Neuronal stem cell (in vitro differentiated cells): ENCODE measurements around the gene RARS1.

Experiments used
- DNase-seq: peaks from one replicate; pipeline ENCODE4 v3.0.0-alpha.2; 2013; ENCODE audit warnings: low spot score
- H2AFZ ChIP-seq: one replicate; pipeline ENCODE4 v1.6.1; 2013; ENCODE audit warnings: mild to moderate bottlenecking, low read length, inconsistent platforms
- H2AK5ac ChIP-seq: 2 replicates; pipeline ENCODE4 v1.6.1; 2013; ENCODE audit warnings: low read depth, mild to moderate bottlenecking, inconsistent platforms, low read length, moderate library complexity, mixed read lengths
- H2BK120ac ChIP-seq: 2 replicates; pipeline ENCODE4 v1.6.1; 2013; ENCODE audit warnings: low read depth, mild to moderate bottlenecking, inconsistent platforms, low read length, moderate library complexity, mixed read lengths
- H2BK12ac ChIP-seq: one replicate; pipeline ENCODE4 v1.6.1; 2013; ENCODE audit warnings: low read length, inconsistent platforms
- H2BK15ac ChIP-seq: 2 replicates; pipeline ENCODE4 v1.6.1; 2013; ENCODE audit warnings: mild to moderate bottlenecking, low read length, inconsistent platforms, mixed read lengths
- H2BK5ac ChIP-seq: one replicate; pipeline ENCODE4 v1.6.1; 2013; ENCODE audit warnings: inconsistent platforms, mild to moderate bottlenecking, low read length, moderate library complexity
- H3K14ac ChIP-seq: one replicate; pipeline ENCODE4 v1.6.1; 2013; ENCODE audit warnings: low read length, inconsistent platforms
- H3K18ac ChIP-seq: 2 replicates; pipeline ENCODE4 v1.6.1; 2013; ENCODE audit warnings: low read length, inconsistent platforms
- H3K23ac ChIP-seq: 2 replicates; pipeline ENCODE4 v1.6.1; 2013; ENCODE audit warnings: low read depth, mild to moderate bottlenecking, mixed read lengths, low read length, inconsistent platforms; ENCODE audit not compliant: poor library complexity
- H3K27ac ChIP-seq: replicated peaks from 3 replicates; pipeline ENCODE4 v1.5.1; 2013; ENCODE audit warnings: low read length, inconsistent platforms
- H3K27me3 ChIP-seq, 3 experiments: 2 replicates each; pipeline ENCODE4 v1.6.1; 2013; ENCODE audit warnings: low read length in 3 of 3, mild to moderate bottlenecking in 2 of 3, inconsistent platforms in 1 of 3, low read depth in 1 of 3, mixed read lengths in 1 of 3, moderate library complexity in 1 of 3; ENCODE audit not compliant: control insufficient read depth in 3 of 3, insufficient read depth in 3 of 3
- H3K36me3 ChIP-seq, 2 donors: replicated peaks in 1 of 2; 2 replicates each; pipeline ENCODE4 v1.6.1; 2013; ENCODE audit warnings: low read length in 2 of 2; ENCODE audit not compliant: control insufficient read depth in 2 of 2, insufficient read depth in 2 of 2
- H3K4ac ChIP-seq: 2 replicates; pipeline ENCODE4 v1.6.1; 2013; ENCODE audit warnings: inconsistent platforms, mild to moderate bottlenecking, low read length, moderate library complexity
- H3K4me1 ChIP-seq, 2 donors: 1 replicate in 1 of 2; 2 replicates in 1 of 2; pipeline ENCODE4 v1.6.1; 2013; ENCODE audit warnings: low read length in 2 of 2, low read depth in 1 of 2; ENCODE audit not compliant: control insufficient read depth in 2 of 2, insufficient read depth in 1 of 2
- H3K4me2 ChIP-seq: one replicate; pipeline ENCODE4 v1.6.1; 2013; ENCODE audit warnings: mild to moderate bottlenecking, low read length, inconsistent platforms; ENCODE audit not compliant: insufficient read depth, poor library complexity, severe bottlenecking
- H3K4me3 ChIP-seq, 2 donors: 2 replicates each; pipeline ENCODE4 v1.5.1; 2013; ENCODE audit warnings: low read length in 2 of 2, mild to moderate bottlenecking in 2 of 2, inconsistent platforms in 1 of 2, moderate library complexity in 1 of 2
- H3K79me1 ChIP-seq: one replicate; pipeline ENCODE4 v1.6.1; 2013; ENCODE audit warnings: low read depth, mild to moderate bottlenecking, inconsistent platforms, low read length, moderate library complexity
- H3K9ac ChIP-seq: one replicate; pipeline ENCODE4 v1.6.1; 2013; ENCODE audit warnings: mild to moderate bottlenecking, low read depth, low read length, inconsistent platforms; ENCODE audit not compliant: poor library complexity
- H3K9me3 ChIP-seq, 2 donors: replicated peaks in 1 of 2; 2 replicates each; pipeline versions ENCODE3 to v1.6.1; 2013; ENCODE audit warnings: low read length in 2 of 2, mild to moderate bottlenecking in 2 of 2, inconsistent platforms in 1 of 2, low read depth in 1 of 2, mixed read lengths in 1 of 2, moderate library complexity in 1 of 2; ENCODE audit not compliant: control insufficient read depth in 2 of 2, insufficient read depth in 1 of 2
- H4K8ac ChIP-seq: one replicate; pipeline ENCODE4 v1.6.1; 2013; ENCODE audit warnings: low read depth, mild to moderate bottlenecking, inconsistent platforms, low read length, moderate library complexity
- H4K91ac ChIP-seq: one replicate; pipeline ENCODE4 v1.6.1; 2013; ENCODE audit warnings: low read length, low read depth, mild to moderate bottlenecking, inconsistent platforms; ENCODE audit not compliant: poor library complexity
- WGBS, 2 donors: extraction: QIAGEN DNeasy Blood & Tissue Kit; methylation state at CpG; one replicate each; pipeline ENCODE4 v1.1.7; 2013; ENCODE audit warnings: missing lambda C conversion rate in 2 of 2, mixed read lengths in 1 of 2; ENCODE audit not compliant: insufficient read length in 2 of 2, insufficient replicate concordance in 1 of 2; ENCODE audit errors: extremely low coverage in 2 of 2; 5-methylcytosine and 5-hydroxymethylcytosine counted together

Gene RARS1

GRCh38 chr5:168455201-168455600, 31.1 kb upstream of the RARS1 start:
- DNase-seq = no peak
- no peak overlapping the region for H3K4ac ChIP-seq
- H3K23ac ChIP-seq = no peak overlapping the region
- H3K18ac ChIP-seq = no peak overlapping the region
- H3K36me3 ChIP-seq = peaks cover 13 to 53% of the 10 kb centered on the region in 2 donors
- no peak overlapping the region for H2AK5ac ChIP-seq
- H2BK15ac ChIP-seq = no peak overlapping the region
- H3K9ac ChIP-seq = no peak overlapping the region
- H3K79me1 ChIP-seq = no peaks in the 10 kb centered on the region
- H2BK120ac ChIP-seq = no peak overlapping the region
- H2BK5ac ChIP-seq = no peak overlapping the region
- no peak overlapping the region for H3K4me3 ChIP-seq
- H2AFZ ChIP-seq = no peak overlapping the region
- H3K4me2 ChIP-seq = no peak overlapping the region
- WGBS, 2 donors = no CpG with 5 or more reads among the region's 12 CpGs
- H3K27ac ChIP-seq = no peak overlapping the region
- peaks cover 3 to 12% of the 10 kb centered on the region in 2 donors for H3K9me3 ChIP-seq
- H4K8ac ChIP-seq = no peak overlapping the region
- no peak overlapping the region for H2BK12ac ChIP-seq
- no peak overlapping the region for H3K14ac ChIP-seq
- peaks cover 0 to 6% of the 10 kb centered on the region in 2 donors for H3K4me1 ChIP-seq
- H4K91ac ChIP-seq = no peak overlapping the region
- H3K27me3 ChIP-seq = no peaks in the 10 kb centered on the region

- no CpG with 5 or more reads among the region's 3 CpGs for WGBS, 2 donors
- H3K36me3 ChIP-seq = peaks cover 13 to 59% of the 10 kb centered on the region in 2 donors
- no peak overlapping the region for H3K14ac ChIP-seq
Observed at GRCh38 chr5:168457542-168457941, 28.7 kb upstream of the RARS1 start.

GRCh38 chr5:168460606-168461005, 25.7 kb upstream of the RARS1 start:
- H2BK5ac ChIP-seq = no peak overlapping the region
- no peak overlapping the region for H2BK120ac ChIP-seq

More at GRCh38 chr5:168457542-168457941, 28.7 kb upstream of the RARS1 start:
- Histone ChIP-seq H3K4me3 (no peak overlapping the region), H4K8ac (no peak overlapping the region), H3K9ac (no peak overlapping the region), H3K9me3 (peaks cover 3 to 12% of the 10 kb centered on the region in 2 donors), H4K91ac (no peak overlapping the region), H3K18ac (no peak overlapping the region), H2AFZ (no peak overlapping the region), H3K27me3 (no peaks in the 10 kb centered on the region), H3K4me1 (peaks cover 0 to 12% of the 10 kb centered on the region in 2 donors), H2BK15ac (no peak overlapping the region), H3K79me1 (no peaks in the 10 kb centered on the region), H2BK120ac (no peak overlapping the region), H2BK5ac (no peak overlapping the region), H2AK5ac (no peak overlapping the region), H2BK12ac (no peak overlapping the region), H3K4ac (no peak overlapping the region), H3K23ac (no peak overlapping the region), H3K4me2 (no peak overlapping the region), H3K27ac (no peak overlapping the region)
- no peak for DNase-seq

GRCh38 chr5:168463081-168463480, 23.2 kb upstream of the RARS1 start:
- no peak overlapping the region for H3K14ac ChIP-seq
- H2BK5ac ChIP-seq = no peak overlapping the region
- no peak for DNase-seq
- H3K9me3 ChIP-seq = peaks cover 0 to 3% of the 10 kb centered on the region in 2 donors
- no peak overlapping the region for H2AK5ac ChIP-seq
- H3K9ac ChIP-seq = no peak overlapping the region
- H3K27ac ChIP-seq = no peak overlapping the region
- H2BK15ac ChIP-seq = no peak overlapping the region
- no peak overlapping the region for H3K23ac ChIP-seq
- peaks cover 10 to 57% of the 10 kb centered on the region in 2 donors for H3K36me3 ChIP-seq
- no CpG with 5 or more reads among the region's 2 CpGs for WGBS, 2 donors
- H4K91ac ChIP-seq = no peak overlapping the region
- no peak overlapping the region for H4K8ac ChIP-seq
- no peak overlapping the region for H3K18ac ChIP-seq
- peaks cover 0 to 12% of the 10 kb centered on the region in 2 donors for H3K4me1 ChIP-seq
- no peak overlapping the region for H3K4me2 ChIP-seq
- H2AFZ ChIP-seq = no peak overlapping the region
- H3K4me3 ChIP-seq = no peak overlapping the region
- H3K79me1 ChIP-seq = no peaks in the 10 kb centered on the region
- no peak overlapping the region for H2BK120ac ChIP-seq
- H2BK12ac ChIP-seq = no peak overlapping the region
- no peaks in the 10 kb centered on the region for H3K27me3 ChIP-seq
- no peak overlapping the region for H3K4ac ChIP-seq

More at GRCh38 chr5:168460606-168461005, 25.7 kb upstream of the RARS1 start:
- H2AK5ac ChIP-seq = no peak overlapping the region
- no peak overlapping the region for H3K27ac ChIP-seq
- H3K4me3 ChIP-seq = no peak overlapping the region
- H3K14ac ChIP-seq = no peak overlapping the region
- no peak overlapping the region for H4K8ac ChIP-seq
- H3K9me3 ChIP-seq = peaks cover 2 to 12% of the 10 kb centered on the region in 2 donors
- no peak for DNase-seq
- no peak overlapping the region for H3K18ac ChIP-seq
- no peak overlapping the region for H2BK12ac ChIP-seq
- H3K4me2 ChIP-seq = no peak overlapping the region
- no CpG with 5 or more reads among the region's 9 CpGs for WGBS, 2 donors
- no peak overlapping the region for H3K4ac ChIP-seq
- H3K4me1 ChIP-seq = peaks cover 0 to 12% of the 10 kb centered on the region in 2 donors
- H3K23ac ChIP-seq = no peak overlapping the region
- no peak overlapping the region for H2AFZ ChIP-seq
- H3K36me3 ChIP-seq = peaks cover 15 to 69% of the 10 kb centered on the region in 2 donors
- H3K27me3 ChIP-seq = no peaks in the 10 kb centered on the region
- no peaks in the 10 kb centered on the region for H3K79me1 ChIP-seq
- no peak overlapping the region for H3K9ac ChIP-seq
- H2BK15ac ChIP-seq = no peak overlapping the region
- H4K91ac ChIP-seq = no peak overlapping the region
